HG02610 (cell line): ENCODE results near the gene PDE10A.

ENCODE experiments used
- ATAC-seq: cut with Tn5 transposase; IDR thresholded peaks from one replicate; pipeline ENCODE4 v1.9.1; 2021; ENCODE audit warnings: mild to moderate bottlenecking, moderate library complexity; ENCODE audit not compliant: unreplicated experiment

Gene PDE10A

DNA sequence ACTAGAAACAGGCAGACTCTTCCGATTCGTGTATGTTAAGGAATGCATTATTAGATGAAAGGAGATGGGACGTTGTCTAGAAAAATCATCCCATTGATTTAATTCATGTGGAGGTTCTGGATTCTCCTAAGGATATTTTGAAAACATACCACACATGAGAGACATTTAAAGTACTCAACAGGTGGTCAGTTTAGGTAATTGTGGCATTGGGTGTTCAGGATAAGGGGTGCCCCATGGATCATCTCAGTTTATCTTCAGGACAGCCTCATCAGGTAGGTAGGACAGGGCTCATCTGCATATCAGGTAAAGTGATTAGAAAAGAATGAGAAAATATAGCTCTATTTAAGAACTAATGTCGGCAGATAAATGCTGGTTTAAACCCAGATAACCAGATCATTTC lies 15.9 kb upstream of the PDE10A start:
- ATAC-seq, result no peak

DNA sequence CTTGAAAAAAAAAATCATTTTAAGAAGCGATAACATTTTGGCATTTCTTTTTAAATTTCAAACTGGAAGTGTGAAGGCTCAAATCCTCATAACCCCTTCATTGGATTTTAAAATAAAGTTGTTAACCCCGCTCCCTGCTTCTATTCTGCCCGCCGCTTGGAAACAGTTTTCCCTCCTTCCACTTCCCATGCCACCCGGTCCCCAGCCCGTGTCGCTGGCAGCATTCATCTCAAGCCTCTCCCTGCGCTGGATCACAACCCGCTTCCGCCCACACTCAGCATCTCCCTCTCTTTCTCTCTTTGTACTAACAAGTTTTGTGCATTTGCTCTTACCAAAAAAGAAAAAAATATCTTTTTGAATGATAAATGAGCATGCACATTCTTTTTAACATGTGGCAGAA lies 15.4 kb upstream of the PDE10A start:
- ATAC-seq, result no peak

DNA sequence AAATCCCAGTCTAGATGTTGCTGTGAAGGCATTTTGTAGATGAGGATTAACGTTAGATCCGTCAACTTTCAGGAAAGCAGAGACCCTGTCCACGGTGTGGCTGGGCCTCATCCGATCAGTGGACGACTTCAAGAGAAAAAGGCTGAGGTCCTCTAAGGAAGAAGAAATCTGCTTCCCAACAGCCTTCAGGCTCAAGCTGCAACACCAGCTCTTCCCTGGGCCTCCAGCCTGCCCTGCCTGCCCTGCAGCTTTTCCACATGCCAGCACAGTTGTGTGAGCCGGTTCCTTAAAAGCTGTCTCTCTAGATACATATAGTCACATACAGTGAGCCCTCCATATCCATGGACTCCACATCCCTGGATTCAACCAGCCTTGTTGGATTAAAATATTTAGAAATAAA lies 14.1 kb upstream of the PDE10A start:
- no peak for ATAC-seq

DNA sequence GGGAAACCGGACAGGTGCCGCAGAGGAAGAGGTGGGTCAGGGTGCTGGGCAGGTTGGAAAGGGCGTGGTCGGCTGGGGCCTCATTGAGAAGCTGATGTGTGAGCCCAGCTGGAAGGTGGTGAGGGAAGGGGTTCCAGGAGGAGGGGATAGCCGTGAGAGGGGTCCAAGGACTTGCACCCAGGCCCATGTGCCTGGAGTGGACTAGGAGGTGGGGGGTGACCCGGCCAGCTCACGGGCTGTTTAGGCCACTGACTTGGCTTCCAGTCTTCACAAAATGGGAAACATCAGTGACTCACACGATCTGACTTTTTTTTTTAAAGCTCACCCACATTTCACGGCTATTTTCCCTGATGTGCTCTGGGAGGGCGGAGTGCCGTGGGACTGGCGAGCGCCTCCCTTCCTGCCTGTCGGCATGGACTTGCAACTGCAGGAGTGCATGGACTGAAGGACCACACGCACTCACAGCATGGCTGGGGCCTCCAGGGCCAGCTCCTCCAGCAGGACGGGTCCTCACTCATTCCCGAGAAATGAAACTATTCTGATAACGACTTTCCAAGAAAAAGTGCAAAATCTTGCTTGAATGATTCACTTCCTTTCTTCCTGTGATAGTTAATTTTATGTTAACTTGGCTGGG lies 13.5 kb upstream of the PDE10A start:
- ATAC-seq, result no peak

DNA sequence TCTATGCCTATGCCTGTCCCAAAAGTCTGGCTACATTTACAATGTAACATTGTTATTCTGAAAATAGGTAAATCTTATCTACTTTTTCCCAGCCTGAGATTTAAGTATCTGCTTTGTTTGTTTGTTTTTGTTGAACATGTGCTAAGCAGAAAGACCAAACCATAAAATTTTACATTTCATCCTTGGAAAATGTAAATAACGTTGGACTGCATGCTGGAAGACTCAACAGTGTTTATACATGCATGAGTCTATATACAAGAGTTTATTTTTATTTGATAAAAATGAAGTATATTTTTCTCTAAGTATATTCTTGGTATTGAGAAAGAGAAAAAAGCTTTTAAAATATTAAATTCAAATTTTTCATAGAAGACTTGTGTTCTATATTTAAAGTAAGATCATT lies 12.1 kb upstream of the PDE10A start:
- ATAC-seq, result no peak

DNA sequence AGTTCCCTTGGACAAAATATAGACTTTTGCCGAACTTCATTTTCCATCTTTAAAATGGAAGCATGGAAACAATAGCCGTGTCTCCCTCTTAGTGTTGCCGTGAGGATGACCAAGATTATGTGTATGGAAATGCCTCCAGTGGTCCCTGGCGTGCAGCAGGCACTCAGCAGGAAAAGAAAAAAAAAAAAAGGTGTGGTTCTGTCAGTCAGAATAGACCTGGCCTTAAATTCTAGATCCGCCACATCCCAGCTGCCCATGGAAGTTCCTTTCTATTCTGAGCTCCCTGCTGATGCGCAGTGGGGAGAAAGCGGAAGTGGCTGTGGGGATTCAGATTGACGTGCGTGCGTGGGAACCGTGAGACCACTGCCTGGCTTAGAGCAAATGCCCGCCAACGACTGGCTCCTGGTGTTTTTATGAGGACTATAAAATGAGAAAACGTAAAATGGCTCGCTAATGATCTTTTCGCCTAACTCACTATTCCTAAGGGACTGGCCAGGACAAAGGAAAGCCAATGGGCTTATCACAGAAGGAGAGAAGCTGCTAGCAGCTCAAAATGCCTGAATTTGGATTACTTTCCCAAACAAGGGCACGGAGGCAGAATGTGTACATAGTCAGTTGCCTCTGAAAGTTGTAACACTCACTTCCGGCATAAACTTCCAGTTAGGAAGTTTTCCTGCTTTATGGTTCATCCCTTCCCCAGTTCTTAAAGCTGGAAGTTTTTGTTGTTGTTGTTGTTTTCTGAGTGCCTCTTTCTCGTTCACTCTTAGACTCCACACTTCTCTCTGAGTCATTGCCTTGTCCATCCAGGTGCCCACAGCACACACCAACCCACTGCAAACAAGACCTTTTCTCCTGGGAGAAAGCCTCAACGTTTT lies 11.4 kb upstream of the PDE10A start:
- no peak for ATAC-seq

DNA sequence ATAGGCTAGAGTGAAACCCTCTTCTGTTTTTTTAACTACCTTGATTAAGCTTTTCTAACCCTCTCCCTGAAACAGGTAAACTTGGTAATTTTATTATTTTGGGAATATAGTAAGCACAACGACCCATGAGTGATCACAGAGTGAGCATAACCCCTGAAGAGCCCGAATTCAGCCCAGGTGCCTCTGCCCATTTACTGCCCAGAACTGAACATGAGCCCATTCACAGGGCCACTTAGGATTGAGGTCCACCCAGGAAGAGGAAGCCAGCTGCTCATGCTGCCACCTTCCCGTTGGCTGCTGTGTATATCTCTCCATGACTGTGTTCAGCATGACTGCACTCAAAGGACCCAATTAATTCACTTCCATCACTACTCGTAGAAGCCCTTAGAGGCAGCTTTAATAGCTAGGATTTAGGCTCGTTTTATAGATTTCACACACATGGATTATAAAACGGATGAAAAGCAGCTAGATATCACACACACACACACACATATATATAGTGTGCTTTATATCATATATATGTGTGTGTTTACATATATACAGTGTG lies 8.3 kb upstream of the PDE10A start:
- no peak for ATAC-seq

DNA sequence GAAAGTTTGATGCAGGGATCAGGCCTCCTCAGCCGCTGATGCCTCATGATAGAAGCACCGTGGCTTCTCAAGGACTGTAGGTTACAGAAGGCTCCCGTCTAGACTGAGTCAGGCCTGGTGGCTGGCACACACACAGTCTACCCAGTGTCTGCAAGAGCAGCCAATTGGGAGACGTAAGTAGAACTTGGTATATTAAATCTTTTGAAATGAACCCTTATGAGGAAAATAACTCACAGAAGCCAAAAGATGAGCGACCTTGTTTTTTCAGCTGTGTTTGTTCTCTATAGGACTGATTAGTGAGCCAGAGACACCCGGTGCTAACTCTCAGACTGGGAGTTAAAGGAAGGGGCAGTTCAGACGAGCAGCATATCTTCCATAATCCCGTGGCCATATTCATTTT lies 5.9 kb upstream of the PDE10A start:
- ATAC-seq, result no peak

DNA sequence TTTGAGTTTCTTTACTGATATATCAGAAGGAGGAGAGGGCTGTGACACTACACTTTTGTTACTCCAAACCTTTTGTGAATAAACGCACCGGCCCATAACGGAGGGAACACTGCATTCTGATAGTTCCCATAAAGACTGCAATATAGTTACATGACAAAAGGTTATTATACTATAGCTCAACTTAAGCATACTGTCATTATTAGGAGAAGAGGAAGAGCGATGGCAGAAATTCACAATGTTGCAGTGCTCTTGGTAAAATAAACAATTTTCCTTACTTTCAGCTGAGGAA lies 2.3 kb upstream of the PDE10A start:
- no peak for ATAC-seq

DNA sequence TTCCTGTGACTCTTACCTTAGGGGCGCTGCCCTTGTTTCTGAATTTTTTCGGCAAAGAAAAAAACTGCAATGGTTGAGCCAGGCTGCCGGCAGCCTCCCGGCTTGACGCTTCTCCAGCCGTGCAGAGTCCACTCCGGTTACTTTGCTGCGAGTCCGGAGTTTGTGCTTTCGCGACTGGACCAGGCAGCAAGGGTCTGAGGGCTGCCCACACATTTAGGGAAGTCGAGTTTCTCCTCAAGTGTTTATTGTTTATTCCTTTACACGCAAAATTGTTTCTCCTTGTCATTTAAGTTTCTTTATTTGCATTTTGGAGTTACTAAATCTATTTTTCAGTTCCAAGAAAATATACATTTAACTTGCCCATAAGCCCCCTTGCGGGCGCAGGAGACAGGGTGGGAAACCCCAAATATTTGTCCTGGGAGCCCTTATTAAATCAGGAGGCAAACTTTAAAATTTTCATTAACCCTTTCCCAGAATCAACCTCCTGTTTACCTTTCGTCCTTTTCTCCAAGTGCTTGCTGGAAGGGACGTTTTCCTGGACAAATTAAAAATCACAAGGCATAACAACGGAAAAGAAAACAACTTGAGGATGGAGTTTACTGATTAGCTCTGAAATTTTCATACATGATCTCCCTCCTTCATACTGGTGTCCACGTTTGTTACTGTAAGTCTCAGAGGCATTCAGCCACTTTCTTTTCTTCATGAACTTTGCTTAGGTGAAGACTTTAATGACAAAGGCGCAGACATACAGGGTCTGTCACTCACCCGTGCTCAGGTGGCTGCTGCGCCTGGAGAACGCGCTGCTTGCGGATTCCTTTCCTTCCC lies 1.7 kb upstream of the PDE10A start:
- ATAC-seq, result no peak

DNA sequence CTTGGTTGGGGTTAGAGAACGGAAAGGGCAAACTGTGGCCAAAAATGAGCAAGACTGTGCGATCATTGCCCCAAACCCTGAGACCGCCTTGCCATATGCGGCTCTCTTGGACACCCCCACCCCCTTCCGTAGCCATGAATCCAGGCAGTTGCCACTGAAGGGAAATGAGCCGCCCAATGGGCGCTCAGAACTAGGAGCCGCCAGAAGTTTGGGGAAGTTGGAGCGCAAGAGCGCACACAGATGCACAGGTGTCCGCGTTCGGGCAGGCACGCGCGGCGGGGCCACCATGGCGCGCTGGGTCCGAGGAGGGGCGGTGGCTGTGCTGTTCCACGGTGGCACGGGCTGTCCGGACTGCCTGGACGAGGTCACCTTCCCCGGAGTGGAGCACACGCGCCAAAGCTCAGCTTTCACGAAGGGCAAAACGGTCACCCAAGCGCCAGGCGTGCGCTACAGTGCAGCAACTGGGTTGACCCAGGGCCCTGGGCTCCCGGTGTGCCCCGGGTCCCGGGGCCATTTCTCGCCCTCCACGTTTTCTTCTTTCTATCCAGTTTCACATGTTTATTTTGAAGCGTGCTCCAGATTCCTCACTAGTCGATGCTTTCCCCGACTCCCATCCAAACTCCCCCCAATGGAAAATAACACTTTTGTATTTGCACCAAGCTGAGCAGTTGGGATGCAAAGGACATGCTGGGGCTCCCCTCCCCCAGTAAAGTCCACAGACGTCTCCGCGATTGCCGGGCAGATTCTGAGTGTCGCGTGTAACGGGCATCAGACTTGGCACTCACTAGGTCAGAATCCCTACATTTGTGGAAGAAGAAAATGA lies 906 bp upstream of the PDE10A start:
- ATAC-seq, result no peak

DNA sequence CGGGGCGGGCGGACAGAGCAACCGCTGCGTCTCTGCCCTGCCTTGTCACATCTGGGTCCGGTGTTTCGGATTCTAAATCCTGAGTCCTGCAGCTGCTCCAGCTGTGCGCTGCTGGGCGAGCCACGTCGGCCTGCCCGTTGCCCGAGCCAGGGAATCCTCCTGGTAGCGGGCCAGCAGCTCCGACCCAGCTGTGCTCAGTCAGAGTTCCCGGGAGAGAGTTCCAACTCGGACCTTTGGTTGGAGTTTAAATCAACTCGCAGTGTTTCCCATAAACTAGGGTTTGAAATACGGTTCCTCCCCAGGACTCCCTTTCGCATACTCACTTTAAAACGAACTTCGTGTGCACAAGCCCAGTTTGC lies 315 bp upstream of the PDE10A start:
- ATAC-seq, result no peak

DNA sequence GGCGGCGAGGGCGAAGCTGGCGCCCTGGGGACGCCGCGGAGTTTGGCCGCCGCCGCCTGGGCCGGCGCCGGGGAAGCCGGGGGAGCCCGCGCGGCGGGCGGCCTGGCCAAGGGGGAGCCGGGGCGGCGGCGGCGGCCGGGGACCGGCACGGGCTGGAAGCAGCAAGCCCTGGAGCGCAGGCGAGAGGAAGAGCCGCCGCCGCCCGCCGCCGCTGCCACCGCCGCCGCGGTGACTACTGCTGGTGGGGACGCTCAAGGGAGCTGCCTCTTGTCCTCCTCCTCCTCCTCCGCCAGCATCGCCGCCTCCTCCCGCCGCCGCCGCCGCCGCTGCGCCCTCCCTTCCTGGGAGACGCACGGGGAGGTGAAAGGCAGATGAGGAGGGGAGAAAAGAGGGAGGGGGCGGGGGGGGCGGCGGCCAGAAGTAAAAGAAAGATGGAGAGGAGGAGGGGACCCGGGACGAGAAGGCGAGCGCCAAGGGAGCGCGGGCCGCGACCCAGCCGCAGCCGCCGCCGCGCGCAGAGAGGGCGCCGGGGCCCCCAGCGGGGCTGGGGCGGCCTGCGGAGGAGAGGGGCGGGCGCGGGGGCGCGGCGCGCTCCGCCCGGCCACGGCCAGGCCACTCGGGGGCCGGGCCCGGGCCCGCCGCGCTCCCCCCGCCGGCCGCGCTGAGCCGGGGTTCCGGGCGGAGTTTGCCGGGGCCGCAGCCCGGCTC lies 846 bp downstream of the PDE10A start:
- ATAC-seq, result no peak

DNA sequence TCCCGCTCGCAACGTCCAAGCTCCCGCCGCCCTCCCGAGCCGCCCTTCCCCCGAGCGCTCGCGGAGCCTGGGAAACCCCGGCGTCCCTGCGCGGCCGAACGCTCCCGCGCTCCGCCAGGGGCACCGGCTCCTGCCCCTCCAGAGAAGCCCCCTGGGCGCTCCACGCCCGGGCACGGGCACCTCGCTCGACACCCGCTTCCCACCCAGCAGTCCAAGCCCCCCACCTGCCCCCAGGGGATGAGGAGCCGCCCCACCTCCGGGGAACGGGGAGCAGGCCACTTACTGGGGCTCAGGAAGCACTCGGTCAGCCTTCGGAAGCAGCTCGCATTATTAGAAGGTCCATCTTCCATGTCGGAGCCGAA lies 1.4 kb downstream of the PDE10A start:
- no peak for ATAC-seq

DNA sequence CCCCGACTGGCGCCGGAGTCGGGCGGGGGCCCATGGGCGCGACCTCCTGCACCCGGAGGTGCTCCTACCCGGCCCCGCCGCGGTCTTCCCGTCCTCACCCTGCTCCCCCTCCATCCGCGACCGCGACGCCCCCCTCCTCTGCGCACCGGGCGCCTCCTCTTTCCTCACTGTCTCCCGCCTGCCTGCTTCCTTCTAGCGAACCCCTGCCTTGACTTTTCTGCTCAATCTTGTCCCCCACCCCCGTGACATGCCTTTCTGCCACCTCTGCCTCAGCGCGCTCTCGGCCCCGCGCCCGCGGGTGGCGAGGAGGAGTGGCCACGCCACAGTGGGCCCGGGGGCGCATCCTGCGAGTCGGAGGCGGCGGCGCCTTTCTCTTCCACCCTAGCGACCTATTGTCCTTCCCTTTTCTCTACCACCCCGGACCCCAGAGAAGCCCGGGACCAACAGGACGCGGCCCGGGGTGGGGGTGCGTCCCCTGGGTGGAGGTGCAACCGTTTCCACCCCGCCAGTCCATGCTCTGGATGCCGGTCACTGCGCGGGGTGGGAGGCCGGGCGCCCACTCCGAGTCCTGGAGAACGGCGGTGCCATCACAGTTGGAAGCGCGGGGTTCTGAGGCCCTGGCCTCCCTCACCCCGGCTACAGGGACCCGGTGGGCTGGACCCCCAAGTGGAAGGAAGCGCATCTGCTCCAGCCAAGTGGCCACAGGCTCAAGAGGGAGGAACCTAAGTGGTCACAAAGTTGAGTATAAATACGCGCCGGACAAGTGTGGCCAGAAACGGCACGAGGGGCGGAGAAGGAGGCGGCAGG lies 2.0 kb downstream of the PDE10A start:
- ATAC-seq, result no peak

DNA sequence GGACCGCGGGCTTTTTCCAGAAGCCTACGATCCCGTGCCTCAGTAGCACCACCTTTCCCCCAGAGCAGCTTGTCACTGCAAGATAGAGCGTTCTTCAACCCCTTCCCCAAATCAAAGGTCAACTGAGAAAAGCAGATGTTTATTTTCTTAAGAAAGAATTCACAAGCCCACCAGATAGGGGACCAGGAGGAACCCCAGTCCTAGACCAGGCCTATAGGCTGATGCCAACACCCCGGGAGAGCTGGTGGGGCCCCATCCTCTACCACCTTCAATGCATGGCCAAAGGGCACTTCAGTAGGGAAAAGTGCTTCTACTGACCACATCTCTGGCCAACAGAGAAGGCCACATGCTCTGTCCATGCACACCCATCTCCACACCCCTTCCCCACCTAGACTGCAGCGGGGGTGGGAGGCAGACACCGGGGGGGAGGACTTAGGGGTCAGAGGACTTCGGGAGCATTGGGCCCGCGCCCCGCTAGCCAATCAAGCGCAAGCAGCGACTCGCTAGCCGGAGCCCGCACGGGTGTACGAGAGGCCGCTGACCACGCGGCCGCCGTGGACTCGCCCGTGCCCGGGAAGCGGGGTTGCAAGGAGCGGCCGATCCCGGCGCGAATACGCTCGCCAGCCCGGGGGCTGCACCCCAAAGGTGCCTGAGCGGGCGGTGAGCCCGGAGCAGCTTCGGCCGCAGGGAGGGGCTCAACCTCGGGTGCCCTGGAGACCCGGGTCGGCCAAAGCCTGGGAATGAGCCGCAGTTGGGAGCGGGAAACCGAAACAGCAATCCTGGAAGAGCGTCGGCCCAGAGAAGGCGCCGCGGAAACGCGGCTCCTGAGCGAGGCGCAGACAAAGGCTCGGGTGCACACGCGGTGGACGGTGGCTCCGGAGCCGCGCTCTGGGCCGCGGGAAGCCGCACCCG lies 2.8 kb downstream of the PDE10A start:
- no peak for ATAC-seq

DNA sequence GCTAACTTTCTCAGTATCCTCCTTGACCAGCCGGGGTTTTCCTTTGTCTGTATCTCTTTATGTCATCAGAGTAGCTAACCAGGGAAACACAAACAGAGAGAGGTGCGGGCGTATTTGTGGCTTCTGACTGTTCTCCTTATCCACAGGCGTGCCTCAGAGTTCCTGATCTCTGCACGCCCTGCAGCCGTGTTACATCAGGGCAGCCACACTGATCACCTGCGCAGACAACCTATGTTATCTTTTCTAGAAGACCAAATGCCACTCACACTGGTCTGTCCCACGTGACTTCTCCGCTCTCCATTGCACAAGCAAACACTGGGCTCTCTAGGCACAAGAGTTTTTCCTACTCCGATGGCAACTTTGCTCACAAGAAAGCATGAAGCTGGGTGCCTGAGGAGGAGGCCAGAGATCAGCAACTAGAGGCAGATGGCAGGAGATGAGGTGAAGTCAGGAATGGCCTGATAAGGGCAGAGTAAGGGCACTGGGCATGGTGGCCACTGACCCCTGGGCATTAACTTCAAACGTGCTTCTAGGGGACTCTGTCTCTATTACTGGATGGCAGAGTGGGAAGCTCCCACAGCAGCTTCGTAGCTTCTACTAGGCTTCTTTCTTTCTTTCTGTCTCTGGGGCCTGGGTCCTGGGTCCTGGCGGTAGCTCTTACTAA lies 4.5 kb downstream of the PDE10A start:
- no peak for ATAC-seq

DNA sequence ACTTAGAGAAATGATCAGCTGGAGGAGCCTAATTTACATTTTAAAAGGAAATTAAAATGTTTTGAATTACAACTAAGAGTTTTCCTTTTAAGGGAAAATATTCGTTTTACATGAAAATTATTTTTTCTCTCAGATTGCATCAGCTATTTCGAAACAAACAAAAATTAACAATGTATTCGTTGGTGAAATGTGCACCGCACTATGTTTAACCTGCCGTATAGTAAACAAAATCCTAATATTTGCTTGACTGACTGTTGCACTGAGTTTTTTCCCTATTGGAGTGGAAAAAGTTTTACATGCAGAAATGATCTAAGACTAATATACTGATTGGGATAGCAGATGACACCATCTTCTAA lies 5.7 kb downstream of the PDE10A start:
- ATAC-seq, result no peak
